ENCODE results near the gene GCH1. TPM values are rescaled to one million over a fixed set of nuclear protein-coding genes. Genes with fewer than 3 reads are reported as not detected.
"Not testable (repeated sequence)": the region's sequence is repeated elsewhere in the genome, so short reads cannot be mapped to it uniquely, and the experiment has no call there.

GCH1 gene
- total RNA-seq, 1 donor from 2014 or later, result 4.2 TPM

GRCh38 chr14:54818201-54819133 is 84.2 kb downstream of the GCH1 start:
- DNase-seq, result no peak

- no peak for DNase-seq
Measured at GRCh38 chr14:54817506-54817905, 85.1 kb downstream of the GCH1 start.

GRCh38 chr14:54816450-54816849 is 86.2 kb downstream of the GCH1 start:
- DNase-seq, result no peak

- DNase-seq, result no peak
Measured at GRCh38 chr14:54815515-54815914, 87.1 kb downstream of the GCH1 start.

- no peak for DNase-seq
Measured at GRCh38 chr14:54815016-54815415, 87.6 kb downstream of the GCH1 start.

- DNase-seq, result no peak
Measured at GRCh38 chr14:54814076-54814475, 88.5 kb downstream of the GCH1 start.

GRCh38 chr14:54813081-54813480 is 89.5 kb downstream of the GCH1 start:
- DNase-seq, result no peak

- DNase-seq, result no peak
Measured at GRCh38 chr14:54812617-54813016, 90.0 kb downstream of the GCH1 start.

GRCh38 chr14:54809767-54810166 is 92.9 kb downstream of the GCH1 start:
- no peak for DNase-seq

GRCh38 chr14:54808326-54809161 is 94.1 kb downstream of the GCH1 start:
- no peak for DNase-seq

GRCh38 chr14:54807881-54808280 is 94.7 kb downstream of the GCH1 start:
- no peak for DNase-seq

GRCh38 chr14:54807428-54807827 is 95.2 kb downstream of the GCH1 start:
- DNase-seq, result no peak

GRCh38 chr14:54806616-54807015 is 96.0 kb downstream of the GCH1 start:
- DNase-seq, result no peak

GRCh38 chr14:54805445-54806322 is 96.9 kb downstream of the GCH1 start:
- peak; percentile 91 for DNase-seq

GRCh38 chr14:54805070-54805444 is 97.6 kb downstream of the GCH1 start:
- DNase-seq, result no peak

- no peak for DNase-seq
Measured at GRCh38 chr14:54804538-54805041, 98.0 kb downstream of the GCH1 start.

GRCh38 chr14:54803926-54804537 is 98.6 kb downstream of the GCH1 start:
- no peak for DNase-seq

- no peak for DNase-seq
Measured at GRCh38 chr14:54803396-54803795, 99.2 kb downstream of the GCH1 start.

GRCh38 chr14:54801482-54801881 is 101.1 kb downstream of the GCH1 start:
- DNase-seq, result not testable (repeated sequence)

GRCh38 chr14:54798465-54799124 is 104.0 kb downstream of the GCH1 start:
- no peak for DNase-seq

GRCh38 chr14:54797986-54798385 is 104.6 kb downstream of the GCH1 start:
- DNase-seq, result no peak
